Activated naive CD8-positive, alpha-beta T cell treated with anti-CD3 and anti-CD28 coated beads, Interleukin-2, amount 10 ng/mL, durations not matched to agents 7 days and 5 days (primary cell): ENCODE measurements around the gene PIP5KL1. TPM values are rescaled to one million over a fixed set of nuclear protein-coding genes. Genes with fewer than 3 reads are reported as not detected.
A peak's percentile ranks its signal among the peaks of the same experiment; 100 is the strongest.

Experiments
- ATAC-seq: fragments of 150-1000 bp; cut with Tn5 transposase; one replicate; pipeline ENCODE4 v1.10.0; 2021; ENCODE audit warnings: low read depth, moderate library complexity
- POLR2A ChIA-PET: fragments of 350-600 bp; sonication (Branson Sonifier 250); formaldehyde crosslinking; loops from one replicate; lab custom pipeline; 2021; ENCODE audit warnings: antibody characterized with exemption; lab: Charles Lee
- DNase-seq: peaks from one replicate; pipeline ENCODE4 v3.0.0; 2021
- H3K27ac Mint-ChIP-seq: one replicate; pipeline ENCODE4 v1.8.0; 2022; ENCODE audit warnings: mild to moderate bottlenecking, mixed read lengths
- H3K27me3 Mint-ChIP-seq: one replicate; pipeline ENCODE4 v1.8.0; 2022; ENCODE audit warnings: mild to moderate bottlenecking, moderate library complexity, mixed read lengths
- H3K36me3 Mint-ChIP-seq: one replicate; pipeline ENCODE4 v1.8.0; 2021; ENCODE audit warnings: mild to moderate bottlenecking, mixed read lengths
- H3K4me1 Mint-ChIP-seq: one replicate; pipeline ENCODE4 v1.8.0; 2021; ENCODE audit warnings: mixed read lengths
- H3K4me3 Mint-ChIP-seq: one replicate; pipeline ENCODE4 v1.8.0; 2022; ENCODE audit warnings: mild to moderate bottlenecking, moderate library complexity, mixed read lengths
- H3K9me3 Mint-ChIP-seq: one replicate; pipeline ENCODE4 v1.8.0; 2021; ENCODE audit warnings: mixed read lengths
- total RNA-seq, 2 experiments: library from RNA; stranded (reverse); gene quantifications; one replicate each; pipeline ENCODE4 v1.2.3, GENCODE V29; 2021

PIP5KL1 gene, protein sequence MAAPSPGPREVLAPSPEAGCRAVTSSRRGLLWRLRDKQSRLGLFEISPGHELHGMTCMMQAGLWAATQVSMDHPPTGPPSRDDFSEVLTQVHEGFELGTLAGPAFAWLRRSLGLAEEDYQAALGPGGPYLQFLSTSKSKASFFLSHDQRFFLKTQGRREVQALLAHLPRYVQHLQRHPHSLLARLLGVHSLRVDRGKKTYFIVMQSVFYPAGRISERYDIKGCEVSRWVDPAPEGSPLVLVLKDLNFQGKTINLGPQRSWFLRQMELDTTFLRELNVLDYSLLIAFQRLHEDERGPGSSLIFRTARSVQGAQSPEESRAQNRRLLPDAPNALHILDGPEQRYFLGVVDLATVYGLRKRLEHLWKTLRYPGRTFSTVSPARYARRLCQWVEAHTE
- total RNA-seq = 1 to 10 TPM; 1.5 to 1.9 TPM

GRCh38 chr9:127930231-127931091 is at the start of gene PIP5KL1:
TSS of gene PIP5KL1 (minus strand) at chr9:127930777. CDS start at chr9:127930752, 25 bp downstream.
- POLR2A ChIA-PET = interaction anchor here (1.0 kb wide), 1 partner anchor 14 kb away, joined by 3 read pairs; the partner anchor contains the start of gene ST6GALNAC4
- ATAC-seq (peak; percentile 72), DNase-seq (peak; percentile 84)
- Mint-ChIP-seq H3K36me3 (peaks cover 11% of the 10 kb centered on the region), H3K27ac (no peak within 1 kb of the TSS), H3K4me1 (peaks cover 21% of the 10 kb centered on the region), H3K4me3 (peak within 1 kb of the TSS; percentile 63), H3K27me3 (peaks cover 6% of the 10 kb centered on the region), H3K9me3 (no peaks in the 10 kb centered on the region)

DNA sequence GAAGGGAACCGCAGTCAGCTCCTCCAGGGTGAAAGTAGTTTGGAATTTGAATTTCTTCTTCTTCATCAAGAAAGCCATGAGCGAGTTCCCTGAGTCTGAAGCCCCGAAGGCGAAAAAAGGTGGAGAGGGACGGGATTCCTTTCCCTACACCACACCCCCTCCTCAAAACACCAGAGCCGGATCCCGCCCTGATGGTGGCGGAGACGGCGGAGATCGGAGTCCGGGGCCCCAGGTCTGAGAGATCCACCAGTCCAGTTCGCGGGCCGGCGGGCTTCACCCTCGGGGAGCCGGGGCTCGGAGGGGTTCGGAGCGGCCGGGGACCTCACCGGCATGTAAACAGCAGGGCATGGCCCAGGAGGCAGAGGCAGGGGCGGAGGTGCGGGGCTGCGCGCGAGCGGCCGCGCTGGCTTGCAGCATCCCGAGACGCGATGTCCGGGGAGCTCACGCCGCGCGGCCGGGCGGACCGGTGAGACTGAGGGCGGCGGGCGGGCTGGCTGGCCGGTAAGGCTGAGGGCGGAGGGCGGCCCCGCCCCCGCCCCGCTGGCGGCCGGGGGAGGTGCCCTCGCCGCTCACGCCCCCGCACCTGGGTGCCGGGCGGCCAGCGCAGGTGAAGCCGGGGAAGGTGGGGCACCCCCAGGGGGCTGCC is 49.6 kb upstream of the PIP5KL1 start:
- peak; percentile 78 for DNase-seq
- no peaks in the 10 kb centered on the region for H3K27me3 Mint-ChIP-seq
- no peaks in the 10 kb centered on the region for H3K9me3 Mint-ChIP-seq
- H3K4me3 Mint-ChIP-seq = peak overlapping the region; percentile 92
- peak; percentile 10 for ATAC-seq
- POLR2A ChIA-PET = interaction anchor here (0.9 to 18.2 kb wide), 13 partner anchors 9 to 92 kb away, joined by 3 to 389 read pairs (median 9); partner anchors contain the start of genes DPM2 and SLC25A25
- H3K27ac Mint-ChIP-seq = peak overlapping the region; percentile 89
- peaks cover 29% of the 10 kb centered on the region for H3K36me3 Mint-ChIP-seq
- peaks cover 45% of the 10 kb centered on the region for H3K4me1 Mint-ChIP-seq

DNA sequence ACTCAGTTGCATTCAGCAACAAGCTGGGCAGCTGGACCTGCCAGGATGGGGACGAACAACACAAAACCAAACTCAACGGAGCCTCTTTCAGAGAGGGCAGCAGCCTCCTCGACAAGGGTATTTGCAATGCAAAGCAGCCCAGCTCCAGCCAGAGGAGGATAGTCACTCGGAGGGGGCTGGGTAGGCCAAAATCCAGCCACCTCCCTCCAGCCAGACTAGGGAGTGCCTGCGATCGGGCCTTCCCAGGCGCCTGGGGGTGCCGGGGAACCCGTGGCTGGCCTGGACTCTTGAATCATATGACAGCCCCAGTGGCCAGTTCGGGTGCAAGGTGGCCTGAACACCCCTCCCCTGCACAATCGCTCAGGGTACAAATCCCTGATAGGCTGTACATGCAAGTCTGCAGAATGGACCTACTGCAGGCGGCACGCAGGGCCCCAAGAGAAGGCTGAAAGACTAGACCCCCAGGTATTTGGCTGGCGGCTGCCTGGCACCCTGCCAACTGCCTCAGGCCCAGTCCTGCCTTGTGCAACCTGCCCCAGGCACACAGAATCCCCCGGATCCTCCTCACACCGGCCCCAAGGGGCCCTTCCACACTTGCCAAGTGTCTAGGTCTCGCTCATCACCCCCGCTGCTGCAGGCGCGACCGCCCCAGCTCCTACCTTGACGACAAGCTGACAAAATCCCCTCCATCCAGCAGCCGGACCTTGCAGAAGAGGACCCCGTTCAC is 48.9 kb upstream of the PIP5KL1 start:
- Mint-ChIP-seq H3K9me3 (no peaks in the 10 kb centered on the region), H3K36me3 (peaks cover 33% of the 10 kb centered on the region), H3K4me1 (peaks cover 45% of the 10 kb centered on the region), H3K27me3 (no peaks in the 10 kb centered on the region), H3K27ac (peak overlapping the region; percentile 89), H3K4me3 (peak overlapping the region; percentile 92)
- POLR2A ChIA-PET = interaction anchor here (0.8 to 18.2 kb wide), 10 partner anchors 8 to 93 kb away, joined by 3 to 389 read pairs (median 8); partner anchors contain the start of gene DPM2
- no peak for DNase-seq
- ATAC-seq = no peak

GRCh38 chr9:127979015-127979332 is 48.4 kb upstream of the PIP5KL1 start:
- Mint-ChIP-seq H3K27ac (peak overlapping the region; percentile 89), H3K4me1 (peaks cover 50% of the 10 kb centered on the region), H3K36me3 (peaks cover 38% of the 10 kb centered on the region), H3K27me3 (no peaks in the 10 kb centered on the region), H3K4me3 (peak overlapping the region; percentile 92), H3K9me3 (no peaks in the 10 kb centered on the region)
- POLR2A ChIA-PET = interaction anchor here (0.6 to 18.2 kb wide), 6 partner anchors 8 to 49 kb away, joined by 3 to 389 read pairs (median 40); no protein-coding TSS in a partner anchor
- ATAC-seq (no peak), DNase-seq (peak; percentile 52)

- Mint-ChIP-seq H3K4me1 (peaks cover 49% of the 10 kb centered on the region), H3K27me3 (no peaks in the 10 kb centered on the region), H3K36me3 (peaks cover 39% of the 10 kb centered on the region), H3K4me3 (peak overlapping the region; percentile 92), H3K9me3 (no peaks in the 10 kb centered on the region), H3K27ac (peak overlapping the region; percentile 84)
- ATAC-seq (no peak), DNase-seq (peak; percentile 43)
- POLR2A ChIA-PET = interaction anchor here (0.6 to 18.2 kb wide), 8 partner anchors 7 to 72 kb away, joined by 3 to 389 read pairs (median 4); no protein-coding TSS in a partner anchor
Measured at GRCh38 chr9:127977884-127978647, 47.5 kb upstream of the PIP5KL1 start.

GRCh38 chr9:127977009-127977883 is 46.7 kb upstream of the PIP5KL1 start:
- Mint-ChIP-seq H3K27ac (peak overlapping the region; percentile 84), H3K27me3 (no peaks in the 10 kb centered on the region), H3K4me3 (peak overlapping the region; percentile 92), H3K4me1 (peaks cover 49% of the 10 kb centered on the region), H3K9me3 (no peaks in the 10 kb centered on the region), H3K36me3 (peaks cover 42% of the 10 kb centered on the region)
- POLR2A ChIA-PET = interaction anchor here (0.6 to 18.2 kb wide), 8 partner anchors 6 to 88 kb away, joined by 3 to 389 read pairs (median 3); no protein-coding TSS in a partner anchor
- ATAC-seq (no peak), DNase-seq (peak; percentile 45)

DNA sequence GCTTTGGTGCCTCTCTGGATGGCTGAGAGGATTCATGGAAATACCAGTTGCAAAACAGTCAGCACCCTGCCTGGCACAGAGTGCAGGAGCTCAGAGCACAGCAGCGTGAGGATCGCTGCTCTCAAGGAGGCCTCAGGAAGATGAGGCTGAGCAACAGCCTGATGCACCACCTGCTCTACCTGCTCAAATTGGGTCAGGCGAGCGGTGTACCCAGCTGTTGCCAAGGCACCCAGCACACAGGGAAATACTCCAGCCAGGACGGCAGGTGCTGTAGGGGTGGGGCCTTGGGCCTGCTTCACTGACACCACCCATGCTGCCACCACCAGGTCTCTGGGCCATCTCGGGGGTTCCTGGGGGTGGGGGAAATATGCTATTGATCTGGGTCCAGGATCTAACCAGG is 45.9 kb upstream of the PIP5KL1 start:
- peaks cover 49% of the 10 kb centered on the region for H3K36me3 Mint-ChIP-seq
- DNase-seq (peak; percentile 42), ATAC-seq (no peak)
- H3K4me3 Mint-ChIP-seq = peak overlapping the region; percentile 92
- POLR2A ChIA-PET = interaction anchor here (0.6 to 18.2 kb wide), 8 partner anchors 12 to 89 kb away, joined by 3 to 389 read pairs (median 3); partner anchors contain the start of gene DPM2
- H3K4me1 Mint-ChIP-seq = peaks cover 50% of the 10 kb centered on the region
- no peaks in the 10 kb centered on the region for H3K9me3 Mint-ChIP-seq
- H3K27me3 Mint-ChIP-seq = no peaks in the 10 kb centered on the region
- H3K27ac Mint-ChIP-seq = peak overlapping the region; percentile 100

DNA sequence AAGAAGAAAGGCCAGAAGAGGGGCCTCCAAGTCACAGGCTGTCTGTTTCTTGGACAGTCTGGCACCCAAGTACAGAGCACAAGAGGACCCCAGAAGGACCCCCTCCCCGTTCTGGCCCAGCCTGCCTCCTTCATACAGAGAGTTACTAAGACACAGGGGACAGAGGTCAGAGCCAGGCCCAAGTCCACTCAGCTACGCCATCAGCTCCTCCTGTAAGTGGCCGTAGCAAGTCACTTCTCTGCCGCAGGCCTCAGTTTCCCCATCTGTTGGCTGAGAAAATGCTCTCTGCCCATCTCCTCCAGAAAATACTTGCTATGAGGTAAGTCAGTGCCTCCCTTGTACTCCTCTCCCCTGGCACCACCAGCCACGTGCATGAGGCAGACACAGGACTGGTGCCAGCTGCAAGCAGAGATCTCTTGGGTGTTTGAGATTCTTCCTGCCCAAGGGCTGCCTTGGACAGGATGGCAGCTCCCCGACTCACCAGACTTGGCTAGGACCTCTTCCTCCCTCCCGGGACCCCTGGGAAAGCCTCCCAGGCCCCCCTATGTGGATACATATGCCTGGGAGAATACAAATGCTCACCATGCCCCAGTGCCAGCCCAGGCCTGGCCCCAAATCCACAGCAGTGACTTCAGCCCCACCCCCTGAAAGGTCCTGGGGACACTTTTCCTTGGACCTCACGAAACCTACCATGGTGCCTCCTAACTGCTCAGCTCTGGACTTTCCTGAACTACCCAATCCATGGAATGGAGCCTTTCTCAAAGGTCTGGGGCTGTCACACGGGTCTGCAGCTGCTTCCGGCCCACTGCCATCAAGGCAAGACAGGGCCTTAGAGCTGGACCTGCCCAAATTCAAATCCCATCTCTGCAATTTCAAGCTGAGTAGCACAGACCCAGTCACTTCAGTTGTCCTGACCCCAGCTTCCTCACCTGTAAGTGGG is 45.1 kb upstream of the PIP5KL1 start:
- Mint-ChIP-seq H3K4me3 (peak overlapping the region; percentile 92), H3K9me3 (no peaks in the 10 kb centered on the region), H3K36me3 (peaks cover 49% of the 10 kb centered on the region), H3K27me3 (no peaks in the 10 kb centered on the region), H3K4me1 (peaks cover 57% of the 10 kb centered on the region), H3K27ac (peak overlapping the region; percentile 100)
- ATAC-seq (no peak), DNase-seq (no peak)
- POLR2A ChIA-PET = interaction anchor here (0.7 to 18.2 kb wide), 7 partner anchors 9 to 52 kb away, joined by 3 to 389 read pairs (median 3); partner anchors contain the start of gene DPM2

DNA sequence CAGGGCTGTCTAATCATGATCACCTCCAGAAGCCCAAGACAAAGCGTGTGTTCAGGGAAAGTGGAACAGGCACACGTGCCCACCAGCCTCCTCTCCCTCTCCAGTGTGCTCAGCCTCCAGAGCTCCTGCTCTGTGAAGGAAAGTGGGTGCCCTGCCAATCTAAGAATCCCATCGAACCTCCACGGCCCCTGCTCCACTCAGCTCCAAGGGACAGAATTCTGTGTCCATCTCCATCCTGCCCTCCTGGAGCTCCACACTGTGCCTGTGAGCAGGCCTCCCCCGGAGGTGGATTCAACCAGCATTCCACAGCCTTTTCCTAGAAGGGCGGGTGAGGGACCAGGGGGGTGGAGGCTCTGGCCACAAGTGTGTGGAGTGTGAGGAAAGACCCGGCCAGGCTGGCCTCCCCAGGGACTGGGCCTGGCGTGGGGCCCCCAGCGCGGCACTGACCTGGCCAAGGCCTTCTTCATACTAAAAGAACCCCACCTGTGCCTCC is 44.2 kb upstream of the PIP5KL1 start:
- no peaks in the 10 kb centered on the region for H3K9me3 Mint-ChIP-seq
- H3K27ac Mint-ChIP-seq = peak overlapping the region; percentile 100
- H3K36me3 Mint-ChIP-seq = peaks cover 50% of the 10 kb centered on the region
- peak overlapping the region; percentile 92 for H3K4me3 Mint-ChIP-seq
- no peaks in the 10 kb centered on the region for H3K27me3 Mint-ChIP-seq
- H3K4me1 Mint-ChIP-seq = peaks cover 65% of the 10 kb centered on the region
- DNase-seq (peak; percentile 43), ATAC-seq (no peak)
- POLR2A ChIA-PET = interaction anchor here (0.9 to 18.2 kb wide), 4 partner anchors 8 to 53 kb away, joined by 3 to 389 read pairs (median 4); no protein-coding TSS in a partner anchor
